SKM-1 treated with dmso at 0.1 percent for 144 hours (cell line): ENCODE measurements around the gene EXOSC10.
"Not testable (repeated sequence)": the region's sequence is repeated elsewhere in the genome, so short reads cannot be mapped to it uniquely, and the experiment has no call there.

Experiments
- DNase-seq: peaks from one replicate; lab custom pipeline; 2025; ENCODE audit not compliant: unreplicated experiment; lab: John Stamatoyannopoulos, UW

Gene EXOSC10

DNA sequence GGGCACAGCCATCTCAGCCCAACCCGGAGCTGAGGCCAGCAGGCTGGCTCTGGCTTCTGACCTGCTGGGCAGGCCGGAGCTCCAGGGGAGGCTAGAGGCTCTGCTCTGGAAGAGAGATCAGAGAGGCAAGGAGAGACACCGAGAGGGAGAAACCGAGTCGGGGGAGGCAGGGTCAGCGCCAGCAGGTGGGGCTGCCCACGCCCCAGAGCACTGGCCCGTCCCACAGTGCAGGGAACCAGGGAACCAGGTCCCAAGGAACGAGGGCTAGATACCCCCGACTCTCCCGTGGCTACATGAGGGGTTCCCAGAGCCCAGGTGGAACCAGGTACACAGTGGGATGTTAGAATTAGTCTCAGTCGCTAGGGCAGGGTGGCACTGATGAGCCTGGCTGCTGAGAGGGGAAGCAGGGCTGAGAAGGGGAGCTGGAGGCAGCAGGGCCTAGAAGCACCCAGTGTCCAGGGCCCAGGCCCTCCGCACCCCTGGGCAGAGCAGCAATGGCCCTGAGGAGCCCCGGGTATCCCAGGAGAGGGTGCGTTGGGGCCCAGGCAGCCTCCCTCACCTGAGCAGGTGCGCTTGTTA is 54.7 kb downstream of the EXOSC10 start:
- DNase-seq: no peak

DNA sequence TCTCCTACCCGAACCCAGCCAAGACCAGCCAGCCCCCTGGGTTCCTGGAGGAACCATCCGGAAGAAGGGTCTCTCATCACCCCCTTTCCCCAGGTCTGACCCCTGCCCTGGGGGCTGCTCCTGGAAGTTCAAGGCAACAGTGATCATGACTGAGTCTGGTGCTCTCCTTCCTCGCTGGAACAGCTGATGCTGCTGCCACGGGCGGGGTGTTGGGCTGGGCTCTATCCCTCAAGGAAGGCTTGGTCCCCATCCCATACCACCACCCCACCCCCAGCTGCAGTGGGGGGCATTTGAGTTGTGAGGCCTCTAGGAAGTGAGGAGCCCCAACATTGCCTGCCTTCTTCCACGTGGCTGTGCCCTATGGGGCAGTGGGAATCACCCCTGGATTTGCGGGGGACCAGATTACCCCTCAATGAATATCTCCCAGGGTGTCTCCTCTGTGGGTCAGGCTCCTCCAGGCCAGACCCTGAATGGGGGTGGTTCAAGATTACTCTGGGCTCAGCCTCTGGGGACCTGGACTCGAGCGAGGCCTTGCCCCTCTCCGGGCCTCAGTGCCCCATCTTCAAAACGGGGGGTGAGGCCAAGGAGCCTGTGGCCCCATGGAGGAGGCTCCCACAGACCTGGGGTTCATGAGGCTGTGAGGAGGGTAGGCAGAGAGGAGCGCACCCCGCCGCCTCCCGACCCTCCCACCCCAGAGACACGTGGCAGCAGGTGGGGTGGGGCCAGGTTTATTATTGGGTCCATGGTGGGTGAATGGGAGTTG is 55.4 kb downstream of the EXOSC10 start:
- no peak for DNase-seq

DNA sequence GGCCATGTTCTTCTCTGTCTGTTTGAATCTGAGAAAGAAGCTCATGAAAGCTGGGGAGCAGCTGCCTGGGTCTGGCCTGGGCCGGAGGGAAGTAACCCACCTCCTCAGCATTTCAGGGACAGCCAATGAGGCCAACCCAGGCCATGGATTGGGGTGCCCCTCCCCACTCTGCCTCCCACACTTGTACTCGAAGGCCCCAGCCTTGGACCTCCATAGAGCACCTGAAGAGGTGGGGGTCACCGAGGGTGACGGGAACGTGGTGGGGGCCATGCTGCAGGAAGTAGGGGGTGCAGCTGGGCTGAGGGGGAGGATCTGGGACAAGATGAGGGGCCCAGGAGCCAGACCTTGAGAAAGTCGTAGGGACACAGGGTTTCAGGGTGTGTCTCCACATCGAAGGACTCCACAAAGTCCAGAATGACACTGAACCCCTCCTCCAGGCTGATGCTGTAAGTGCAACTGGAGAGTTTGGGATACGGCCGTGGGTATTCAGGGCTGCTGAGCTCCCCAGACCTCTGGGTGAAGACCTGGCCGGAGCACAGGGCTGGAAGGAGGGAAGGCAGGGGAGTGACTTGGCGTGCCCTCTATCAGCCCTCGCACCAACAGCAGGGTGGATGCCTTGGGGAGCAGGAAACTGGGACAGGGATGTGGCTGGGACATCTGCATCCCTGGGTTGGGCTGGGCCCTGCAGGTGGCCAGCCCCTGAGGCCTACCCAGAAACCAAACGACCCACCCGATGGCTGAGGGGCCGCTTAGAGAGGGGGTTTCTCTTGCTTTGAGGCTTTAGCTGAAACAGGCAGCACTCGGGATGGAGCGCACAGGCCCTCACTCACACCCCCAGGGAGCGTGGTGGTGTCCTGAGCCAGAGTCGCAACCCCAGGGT is 56.4 kb downstream of the EXOSC10 start:
- no peak for DNase-seq

DNA sequence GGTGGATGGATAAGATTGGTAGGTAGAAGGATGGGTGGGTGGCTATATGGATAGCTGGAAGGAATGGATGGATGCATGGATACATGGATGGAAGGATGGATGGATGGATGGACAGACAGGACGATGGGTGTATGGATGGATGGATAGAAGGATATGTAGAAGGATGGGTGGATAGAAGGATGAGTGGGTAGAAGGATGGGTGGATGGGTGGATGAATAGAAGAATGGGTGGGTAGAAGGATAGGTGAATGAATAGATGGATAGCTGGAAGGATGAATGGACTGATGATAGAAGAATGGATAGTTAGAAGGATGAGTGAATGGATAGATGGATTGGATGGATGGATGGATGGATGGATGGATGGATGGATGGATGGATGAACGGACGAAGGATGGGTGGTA is 57.6 kb downstream of the EXOSC10 start:
- no peak for DNase-seq

DNA sequence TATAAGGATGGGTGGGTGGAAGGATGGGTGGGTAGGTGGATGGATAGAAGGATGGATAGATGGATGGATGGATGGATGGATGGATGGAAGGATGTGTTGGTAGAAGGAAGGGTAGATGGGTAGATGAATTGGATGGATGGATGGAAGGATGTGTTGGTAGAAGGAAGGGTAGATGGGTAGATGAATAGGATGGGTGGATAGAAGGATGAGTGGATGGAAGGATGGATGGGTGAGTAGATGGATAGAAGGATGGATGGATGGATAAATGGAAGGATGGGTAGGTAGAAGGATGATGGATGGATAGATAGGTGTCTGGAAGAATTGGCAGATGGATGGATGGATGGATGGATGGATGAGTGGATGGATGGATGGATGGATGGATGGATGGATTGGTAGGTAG is 58.6 kb downstream of the EXOSC10 start:
- no peak for DNase-seq

DNA sequence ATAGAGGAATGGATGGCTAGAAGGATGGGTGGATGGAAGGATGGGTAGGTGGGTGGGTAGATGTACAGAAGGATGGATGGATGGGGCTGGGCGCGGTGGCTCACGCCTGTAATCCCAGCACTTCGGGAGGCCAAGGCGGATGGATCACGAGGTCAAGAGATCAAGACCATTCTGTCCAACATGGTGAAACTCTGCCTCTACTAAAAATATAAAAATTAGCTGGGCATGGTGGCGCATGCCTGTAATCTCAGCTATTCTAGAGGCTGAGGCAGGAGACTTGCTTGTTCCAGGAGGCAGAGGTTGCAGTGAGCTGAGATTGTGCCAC is 59.6 kb downstream of the EXOSC10 start:
- DNase-seq: not testable (repeated sequence)

DNA sequence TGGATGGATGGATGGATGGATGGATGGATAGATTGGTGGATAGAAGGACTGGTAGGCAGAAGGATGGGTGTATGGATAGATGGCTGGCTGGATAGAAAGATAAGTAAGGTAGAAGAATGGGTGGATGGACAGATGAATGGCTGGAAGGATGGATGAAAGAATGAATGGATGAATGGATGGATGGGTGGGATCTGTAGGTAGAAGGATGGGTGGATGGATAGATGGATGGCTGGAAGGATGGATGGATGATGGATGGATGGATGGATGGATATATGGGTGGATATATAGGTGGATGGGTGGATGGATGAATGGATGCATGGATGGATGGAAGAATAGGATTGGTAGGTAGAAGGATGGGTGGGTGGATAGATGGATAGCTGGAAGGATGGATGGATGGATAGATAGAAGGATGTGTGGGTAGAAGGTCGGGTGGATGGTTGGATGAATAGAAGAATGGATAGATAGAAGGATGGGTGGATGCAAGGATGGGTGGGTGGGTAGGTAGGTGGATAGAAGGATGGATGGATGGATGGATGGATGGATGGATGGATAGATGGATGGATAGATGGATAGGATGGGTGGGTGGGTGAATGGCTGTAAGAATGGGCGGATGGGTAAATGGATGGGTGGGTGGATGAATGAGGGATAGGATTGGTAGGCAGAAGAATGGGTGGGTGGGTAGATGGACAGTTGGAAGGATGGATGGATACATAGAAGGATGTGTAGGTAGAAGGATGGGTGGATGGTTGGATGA is 60.1 kb downstream of the EXOSC10 start:
- DNase-seq: no peak

DNA sequence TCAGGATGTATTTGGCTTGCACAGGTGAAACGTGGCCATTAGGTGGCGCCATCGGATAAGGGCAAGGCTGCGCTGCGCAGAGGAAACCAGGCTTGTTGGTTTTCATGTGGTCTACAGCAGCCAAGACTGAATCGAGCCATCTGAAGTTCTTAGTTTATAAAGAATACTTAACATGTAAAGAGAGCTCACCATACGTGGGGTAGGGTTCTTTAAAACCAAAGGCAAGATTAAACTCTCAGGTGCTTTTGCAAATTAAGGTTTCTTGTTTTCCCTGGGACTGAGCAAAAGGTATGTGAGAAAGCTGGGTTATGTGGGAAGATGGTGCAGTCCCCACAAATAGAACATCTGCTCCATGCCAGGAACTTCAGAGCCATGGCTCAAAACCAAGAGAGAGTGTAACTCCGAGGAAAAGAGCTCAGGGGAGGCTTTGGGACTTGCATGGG is 61.9 kb downstream of the EXOSC10 start:
- DNase-seq: peak; percentile 79

DNA sequence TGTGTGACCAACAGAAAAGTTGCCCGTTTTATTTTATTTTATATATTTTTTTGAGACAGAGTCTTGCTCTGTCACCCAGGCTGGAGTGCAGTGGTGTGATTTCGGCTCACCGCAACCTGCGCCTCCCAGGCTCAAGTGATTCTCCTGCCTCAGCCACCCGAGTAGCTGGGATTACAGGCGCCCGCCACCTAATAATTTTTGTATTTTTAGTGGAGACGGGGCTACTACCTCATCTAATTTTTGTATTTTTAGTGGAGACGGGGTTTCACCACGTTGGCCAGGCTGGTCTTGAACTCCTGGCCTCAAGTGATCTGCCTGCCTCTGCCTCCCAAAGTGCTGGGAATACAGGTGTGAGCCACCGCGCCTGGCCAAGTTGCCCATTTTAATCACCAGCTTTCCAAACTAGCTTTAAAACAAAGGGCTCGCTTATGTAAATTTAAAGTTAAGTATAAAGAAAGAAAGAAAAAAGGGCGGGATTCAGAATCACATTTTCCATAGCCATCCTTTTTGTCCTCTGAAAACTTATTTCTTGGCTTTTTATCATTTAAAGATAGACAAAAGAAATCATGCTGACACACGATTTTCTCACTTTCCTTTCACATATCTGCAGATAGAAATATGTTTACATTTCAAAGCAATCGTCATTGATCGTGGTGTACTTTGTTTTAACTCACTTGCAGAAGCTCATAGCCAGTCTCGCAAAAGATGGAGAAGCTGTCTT is 62.5 kb downstream of the EXOSC10 start:
- not testable (repeated sequence) for DNase-seq

DNA sequence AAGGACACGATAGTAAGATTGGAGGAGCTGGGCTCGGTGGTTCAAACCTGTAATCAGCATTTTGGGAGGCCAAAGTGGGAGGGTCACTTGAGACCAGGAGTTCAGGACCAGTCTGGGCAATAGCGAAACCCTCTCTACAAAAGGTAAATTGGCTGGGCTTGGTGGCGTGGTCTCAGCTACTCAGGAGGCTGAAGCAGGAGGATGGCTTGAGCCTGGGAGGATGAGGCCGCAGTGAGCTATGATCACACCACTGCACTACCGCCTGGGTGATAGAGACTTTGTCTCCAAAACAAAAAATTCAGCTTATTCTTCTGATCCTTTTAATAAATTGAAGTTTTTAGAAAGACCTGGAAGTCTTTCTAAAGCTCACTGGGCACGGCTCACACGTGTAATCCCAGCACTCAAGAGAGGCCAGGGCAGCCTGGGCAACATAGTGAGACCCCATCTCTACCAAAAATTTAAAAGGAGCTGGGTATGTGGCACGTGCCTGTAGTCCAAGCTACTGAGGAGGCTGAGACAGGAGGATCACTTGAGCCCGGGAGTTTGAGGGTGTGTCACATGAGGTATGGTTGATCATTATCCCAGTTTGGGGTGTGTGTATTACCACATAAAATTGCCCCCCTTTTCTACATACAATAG is 67.9 kb downstream of the EXOSC10 start:
- DNase-seq: no peak

DNA sequence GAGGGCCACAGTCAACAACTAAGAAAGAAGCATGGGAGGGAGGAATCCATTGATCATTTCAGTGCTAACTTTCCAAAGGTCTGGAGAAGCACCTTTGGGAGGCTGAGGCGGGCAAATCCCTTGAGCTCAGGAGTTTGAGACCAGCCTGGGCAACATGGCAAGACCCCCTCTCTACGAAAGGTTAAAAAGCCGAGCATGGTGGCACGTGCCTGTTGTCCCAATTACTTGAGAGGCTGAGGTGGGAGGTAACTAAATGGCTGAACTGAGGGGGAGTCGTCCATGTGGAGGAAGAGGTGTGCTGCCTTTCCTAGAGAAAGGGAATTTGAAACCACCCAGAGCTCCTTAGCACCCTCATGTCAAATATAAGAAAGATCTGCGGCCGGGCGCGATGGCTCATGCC is 68.8 kb downstream of the EXOSC10 start:
- DNase-seq: no peak

DNA sequence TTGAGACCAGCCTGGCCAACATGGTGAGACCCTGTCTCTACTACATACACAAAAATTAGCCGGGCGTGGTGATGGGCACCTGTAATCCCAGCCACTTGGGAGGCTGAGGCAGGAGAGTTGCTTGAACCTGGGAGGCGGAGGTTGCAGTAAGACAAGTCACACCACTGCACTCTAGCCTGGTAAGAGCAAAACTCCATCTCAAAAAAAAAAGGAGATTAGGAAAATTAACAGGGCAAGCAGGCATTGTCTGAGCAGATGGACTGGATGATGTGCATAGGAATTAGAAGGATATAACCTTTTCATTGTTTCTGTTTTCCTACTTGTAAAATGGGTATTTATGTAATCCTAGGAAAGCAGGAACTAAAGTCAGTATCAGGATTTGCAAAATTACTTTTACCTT is 71.7 kb downstream of the EXOSC10 start:
- no peak for DNase-seq

DNA sequence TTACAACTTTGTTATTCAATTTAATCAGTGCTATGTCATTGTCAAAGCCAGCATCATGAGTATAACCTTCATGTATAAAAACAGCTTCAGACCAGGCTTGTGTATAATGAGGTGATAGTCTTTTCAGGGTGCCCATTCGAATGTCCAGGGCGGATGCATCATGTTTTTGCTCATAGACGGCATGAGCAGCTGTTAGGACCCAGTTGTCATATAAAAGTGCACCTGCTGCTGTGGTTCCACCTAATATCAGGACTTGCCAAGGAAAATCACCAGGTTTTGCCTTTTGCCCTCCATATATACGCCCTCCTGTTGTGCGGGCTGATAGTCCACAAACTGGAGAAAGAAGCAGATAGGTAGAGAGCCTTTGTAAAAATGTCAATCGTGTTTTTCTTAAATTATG is 72.4 kb downstream of the EXOSC10 start:
- DNase-seq: no peak

DNA sequence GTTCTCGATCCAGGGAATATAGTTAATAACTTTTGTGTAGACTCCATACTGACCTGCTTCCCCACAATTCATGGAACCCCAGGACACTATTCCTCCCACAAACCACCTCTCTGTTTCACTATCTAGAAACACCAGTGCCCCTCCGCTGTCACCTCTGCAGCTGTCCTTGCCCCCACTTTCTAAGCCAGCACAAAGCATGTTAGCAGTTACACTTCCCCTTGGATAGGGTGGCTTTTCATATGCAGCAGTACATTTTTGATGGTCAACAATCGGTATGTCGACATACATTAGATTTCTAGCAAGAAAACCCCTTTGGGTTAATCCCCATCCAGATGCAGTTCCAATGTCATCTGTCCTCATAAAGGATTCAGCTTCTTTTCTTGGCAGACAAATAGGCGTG is 72.8 kb downstream of the EXOSC10 start:
- DNase-seq: no peak

DNA sequence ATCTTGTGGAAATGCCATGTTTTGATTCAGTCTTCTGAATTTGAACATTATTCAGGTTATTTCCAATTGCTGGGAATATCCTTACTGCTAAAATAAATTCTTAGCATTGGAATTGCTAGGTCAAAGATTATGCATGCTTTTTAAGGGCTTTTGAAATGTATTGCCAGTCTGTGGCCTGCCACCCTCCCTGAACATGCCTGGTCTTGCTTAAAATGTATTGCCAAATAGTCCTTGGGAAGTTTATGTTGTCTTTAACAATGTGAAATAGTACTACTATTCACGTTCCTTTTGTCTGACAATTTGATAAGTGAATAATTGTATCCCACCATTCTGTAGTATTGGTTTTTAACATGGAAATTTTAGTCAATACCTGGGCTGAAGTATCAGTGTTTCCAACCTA is 73.6 kb downstream of the EXOSC10 start:
- DNase-seq: no peak

DNA sequence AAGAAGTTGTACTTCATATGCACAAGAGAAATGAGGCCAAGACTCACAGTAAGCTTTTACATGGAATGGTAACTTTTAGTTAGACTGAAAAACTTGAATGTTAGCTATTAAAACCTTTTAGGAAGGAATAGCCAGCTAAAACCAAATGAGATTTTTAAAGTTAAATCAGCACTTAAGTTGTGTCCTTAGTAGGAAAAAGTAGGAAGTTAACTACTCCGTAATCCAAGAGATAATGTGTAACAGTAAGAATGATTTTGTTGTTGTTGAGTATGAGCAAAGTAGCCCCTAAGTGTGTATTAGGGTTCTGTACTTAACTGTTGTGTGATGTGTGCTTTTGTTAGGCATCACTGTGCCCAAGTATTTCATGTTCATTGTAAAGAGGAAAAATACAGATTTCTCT is 74.1 kb downstream of the EXOSC10 start:
- DNase-seq: no peak

DNA sequence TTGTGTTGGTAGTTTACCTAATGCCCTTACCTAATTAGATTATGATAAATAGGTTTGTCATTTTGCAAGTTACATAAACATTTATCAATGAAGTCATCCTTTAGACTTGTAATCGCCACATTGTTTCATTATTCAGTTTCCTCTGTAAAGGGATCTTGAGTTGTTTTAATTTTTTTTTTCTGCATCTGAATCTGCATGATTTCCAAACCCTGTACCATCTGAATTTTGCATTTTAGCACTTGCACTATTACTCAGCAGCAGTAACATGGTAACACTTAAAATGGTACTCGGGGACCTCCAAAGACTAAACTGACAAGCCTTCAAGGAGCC is 74.8 kb downstream of the EXOSC10 start:
- no peak for DNase-seq

DNA sequence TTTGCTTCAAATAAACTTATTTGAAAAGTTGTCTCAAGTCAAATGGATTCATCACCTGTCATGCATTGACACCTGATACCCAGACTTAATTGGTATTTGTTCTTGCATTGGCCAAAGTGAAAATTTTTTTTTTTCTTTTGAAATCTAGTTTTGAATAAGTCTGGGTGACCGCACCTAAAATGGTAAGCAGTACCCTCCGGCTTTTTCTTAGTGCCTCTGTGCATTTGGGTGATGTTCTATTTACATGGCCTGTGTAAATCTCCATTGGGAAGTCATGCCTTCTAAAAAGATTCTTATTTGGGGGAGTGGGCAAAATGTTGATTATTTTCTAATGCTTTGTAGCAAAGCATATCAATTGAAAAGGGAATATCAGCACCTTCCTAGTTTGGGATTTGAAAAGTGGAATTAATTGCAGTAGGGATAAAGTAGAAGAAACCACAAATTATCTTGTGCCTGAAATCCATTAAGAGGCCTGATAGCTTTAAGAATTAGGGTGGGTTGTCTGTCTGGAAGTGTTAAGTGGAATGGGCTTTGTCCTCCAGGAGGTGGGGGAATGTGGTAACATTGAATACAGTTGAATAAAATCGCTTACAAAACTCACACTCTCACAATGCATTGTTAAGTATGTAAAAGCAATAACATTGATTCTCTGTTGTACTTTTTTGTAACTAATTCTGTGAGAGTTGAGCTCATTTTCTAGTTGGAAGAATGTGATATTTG is 75.4 kb downstream of the EXOSC10 start:
- no peak for DNase-seq

DNA sequence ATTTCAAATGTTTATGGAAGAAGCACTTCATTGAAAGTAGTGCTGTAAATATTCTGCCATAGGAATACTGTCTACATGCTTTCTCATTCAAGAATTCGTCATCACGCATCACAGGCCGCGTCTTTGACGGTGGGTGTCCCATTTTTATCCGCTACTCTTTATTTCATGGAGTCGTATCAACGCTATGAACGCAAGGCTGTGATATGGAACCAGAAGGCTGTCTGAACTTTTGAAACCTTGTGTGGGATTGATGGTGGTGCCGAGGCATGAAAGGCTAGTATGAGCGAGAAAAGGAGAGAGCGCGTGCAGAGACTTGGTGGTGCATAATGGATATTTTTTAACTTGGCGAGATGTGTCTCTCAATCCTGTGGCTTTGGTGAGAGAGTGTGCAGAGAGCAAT is 76.5 kb downstream of the EXOSC10 start:
- DNase-seq: no peak

DNA sequence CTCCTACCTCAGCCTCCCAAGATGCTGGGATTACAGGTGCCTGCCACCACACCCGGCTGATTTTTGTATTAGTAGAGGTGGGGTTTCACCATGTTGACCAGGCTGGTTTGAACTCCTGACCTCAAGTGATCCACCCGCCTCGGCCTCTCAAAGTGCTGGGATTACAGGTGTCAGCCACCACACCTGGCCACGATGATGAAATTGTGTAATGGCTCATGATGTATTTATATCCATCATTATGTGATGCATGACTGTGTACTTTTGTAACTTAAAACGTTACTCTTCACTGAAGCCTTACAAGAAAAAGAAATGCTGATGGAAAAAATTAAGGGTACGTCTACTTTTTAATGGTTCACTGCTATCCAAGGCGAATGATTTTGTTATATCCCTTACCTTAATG is 79.7 kb downstream of the EXOSC10 start:
- DNase-seq: no peak
